HFF-Myc (cell line): Measurements from ENCODE around the gene MT2A.
A peak's percentile ranks its signal among the peaks of the same experiment; 100 is the strongest.

Experiments used
- DNase-seq: peaks from one replicate; pipeline ENCODE4 v3.0.0-alpha.2; 2011; ENCODE audit warnings: low read depth; ENCODE audit errors: extremely low read depth
- H3K4me3 ChIP-seq: replicated peaks from 2 replicates; pipeline ENCODE4 v1.5.1; 2011; ENCODE audit warnings: low read depth, mild to moderate bottlenecking, control low read depth, low read length
- TF ChIP-seq, protein P1 (sequence below): IDR thresholded peaks from 2 replicates; pipeline ENCODE4 v1.5.1; 2012; ENCODE audit warnings: mild to moderate bottlenecking, low read depth, low read length, control low read depth; ENCODE audit errors: missing control alignments

Gene MT2A

GRCh38 chr16:56600398-56600999 lies 7.9 kb upstream of the MT2A start:
- TF ChIP-seq, protein P1, sequence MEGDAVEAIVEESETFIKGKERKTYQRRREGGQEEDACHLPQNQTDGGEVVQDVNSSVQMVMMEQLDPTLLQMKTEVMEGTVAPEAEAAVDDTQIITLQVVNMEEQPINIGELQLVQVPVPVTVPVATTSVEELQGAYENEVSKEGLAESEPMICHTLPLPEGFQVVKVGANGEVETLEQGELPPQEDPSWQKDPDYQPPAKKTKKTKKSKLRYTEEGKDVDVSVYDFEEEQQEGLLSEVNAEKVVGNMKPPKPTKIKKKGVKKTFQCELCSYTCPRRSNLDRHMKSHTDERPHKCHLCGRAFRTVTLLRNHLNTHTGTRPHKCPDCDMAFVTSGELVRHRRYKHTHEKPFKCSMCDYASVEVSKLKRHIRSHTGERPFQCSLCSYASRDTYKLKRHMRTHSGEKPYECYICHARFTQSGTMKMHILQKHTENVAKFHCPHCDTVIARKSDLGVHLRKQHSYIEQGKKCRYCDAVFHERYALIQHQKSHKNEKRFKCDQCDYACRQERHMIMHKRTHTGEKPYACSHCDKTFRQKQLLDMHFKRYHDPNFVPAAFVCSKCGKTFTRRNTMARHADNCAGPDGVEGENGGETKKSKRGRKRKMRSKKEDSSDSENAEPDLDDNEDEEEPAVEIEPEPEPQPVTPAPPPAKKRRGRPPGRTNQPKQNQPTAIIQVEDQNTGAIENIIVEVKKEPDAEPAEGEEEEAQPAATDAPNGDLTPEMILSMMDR: peak; percentile 70
- no peak overlapping the region for H3K4me3 ChIP-seq
- DNase-seq: no peak

DNA sequence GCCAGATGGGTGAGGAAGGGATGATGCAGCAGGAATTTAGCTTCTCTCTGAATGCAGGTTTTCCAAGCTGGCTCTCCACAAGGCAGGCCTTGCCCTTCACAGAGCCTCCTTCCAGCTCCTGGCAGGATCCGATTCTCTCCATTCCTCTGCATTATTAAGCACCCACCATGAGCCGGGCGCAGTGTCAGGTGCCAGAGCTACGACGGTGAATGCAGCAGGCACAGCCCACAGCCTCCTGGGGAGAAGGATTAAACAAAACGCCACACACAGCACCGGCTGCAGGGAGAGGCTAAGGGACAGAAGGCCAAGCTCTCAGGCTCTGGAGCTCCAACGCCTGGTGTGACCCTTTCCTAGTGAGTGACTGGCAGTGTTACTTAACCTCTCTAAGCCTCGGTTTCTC lies 7.1 kb upstream of the MT2A start:
- TF ChIP-seq, protein P1: no peak
- no peak for DNase-seq
- no peak overlapping the region for H3K4me3 ChIP-seq

DNA sequence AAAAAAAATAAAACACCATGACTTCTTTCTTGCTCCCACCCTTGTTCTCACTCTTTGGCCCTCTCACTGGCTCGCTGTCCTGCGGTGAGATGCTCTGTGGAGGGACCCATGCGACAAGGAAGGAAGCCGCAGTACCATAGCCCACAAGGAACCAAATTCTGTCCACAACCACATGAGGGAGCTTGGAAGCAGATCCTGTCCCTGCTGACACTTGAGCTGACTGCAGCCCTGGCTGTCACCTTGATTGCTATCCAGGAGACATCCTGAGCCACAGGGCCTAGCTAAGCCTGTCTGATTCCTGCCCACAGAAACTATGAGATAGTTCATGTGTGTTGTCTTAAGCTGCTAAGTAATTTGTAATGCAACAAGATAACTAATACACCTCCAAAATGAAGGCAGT lies 4.8 kb upstream of the MT2A start:
- DNase-seq: no peak

DNA sequence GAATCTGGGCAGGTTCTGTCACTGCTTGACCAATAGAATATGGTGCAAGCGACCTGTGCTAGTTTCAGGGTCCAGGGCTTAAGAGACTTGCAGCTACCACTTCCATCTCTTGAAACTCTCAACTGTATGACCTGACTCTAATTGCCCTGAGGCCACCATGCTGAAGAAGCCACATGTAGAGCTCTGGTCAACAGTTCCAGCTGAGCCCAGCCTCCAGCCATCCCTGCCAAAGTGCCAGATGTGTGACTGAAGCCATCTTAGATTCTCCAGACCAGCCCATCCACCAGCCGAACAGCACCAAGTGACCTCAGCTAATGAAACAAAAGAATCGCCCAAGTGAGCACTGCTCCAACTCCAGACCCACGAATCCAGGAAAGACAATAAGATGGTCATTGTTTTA lies 3.4 kb upstream of the MT2A start:
- no peak overlapping the region for H3K4me3 ChIP-seq
- TF ChIP-seq, protein P1: no peak

More for the DNA sequence above, 4.8 kb upstream of the MT2A start:
- no peak overlapping the region for H3K4me3 ChIP-seq
- TF ChIP-seq, protein P1: peak; percentile 28

GRCh38 chr16:56605475-56605874 lies 2.9 kb upstream of the MT2A start:
- no peak overlapping the region for H3K4me3 ChIP-seq
- no peak for DNase-seq
- TF ChIP-seq, protein P1: no peak

More for the DNA sequence above, 3.4 kb upstream of the MT2A start:
- DNase-seq: no peak

DNA sequence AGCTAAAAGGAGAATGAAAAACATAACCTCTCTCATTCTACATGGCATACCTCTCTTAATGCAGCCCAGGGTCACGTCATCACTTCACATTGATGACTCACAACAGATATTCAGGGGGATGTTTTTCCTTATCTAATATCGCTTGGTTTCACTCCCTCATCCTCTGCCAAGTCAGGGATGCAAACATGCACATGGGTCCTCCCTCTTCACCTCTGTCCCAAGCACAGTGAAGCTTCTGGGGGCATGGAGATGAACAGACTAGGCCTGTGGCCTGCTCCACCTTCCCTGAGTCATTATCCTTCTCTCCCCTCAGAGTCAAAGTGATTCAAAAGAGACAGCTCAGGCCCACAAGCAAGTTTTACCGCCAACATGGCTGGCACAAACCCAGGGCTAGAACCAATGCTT lies 2.3 kb upstream of the MT2A start:
- DNase-seq: no peak
- TF ChIP-seq, protein P1: no peak
- no peak overlapping the region for H3K4me3 ChIP-seq
